Type B pancreatic cell (in vitro differentiated cells): ENCODE results near the gene COL4A3. TPM values are rescaled to one million over a fixed set of nuclear protein-coding genes. Genes with fewer than 3 reads are reported as not detected.

Source experiments
- DNase-seq: peaks from one replicate; pipeline ENCODE4 v3.0.0; 2021; ENCODE audit warnings: mixed read lengths; ENCODE audit not compliant: unreplicated experiment; ENCODE audit errors: extremely low spot score
- H3K27ac Mint-ChIP-seq: 2 replicates; pipeline ENCODE4 v1.8.0; 2021; ENCODE audit warnings: mild to moderate bottlenecking, mixed read lengths
- H3K27me3 Mint-ChIP-seq: 2 replicates; pipeline ENCODE4 v1.8.0; 2021; ENCODE audit warnings: mixed read lengths
- H3K36me3 Mint-ChIP-seq: 2 replicates; pipeline ENCODE4 v1.8.0; 2021; ENCODE audit warnings: mixed read lengths
- H3K4me1 Mint-ChIP-seq: one replicate; pipeline ENCODE4 v1.8.0; 2021; ENCODE audit warnings: mixed read lengths; ENCODE audit not compliant: unreplicated experiment
- H3K4me3 Mint-ChIP-seq: 2 replicates; pipeline ENCODE4 v1.8.0; 2021; ENCODE audit warnings: mild to moderate bottlenecking, mixed read lengths
- H3K9me3 Mint-ChIP-seq: 2 replicates; pipeline ENCODE4 v1.8.0; 2021; ENCODE audit warnings: mixed read lengths
- CTCF ChIP-seq: fragments of 200-600 bp; sonication (generic); conservative IDR thresholded peaks from 2 replicates; pipeline ENCODE4 v1.5.0; 2021; ENCODE audit warnings: antibody characterized with exemption, mild to moderate bottlenecking
- total RNA-seq: library from RNA; stranded (reverse); gene quantifications from 2 replicates; pipeline ENCODE4 v1.2.1, GENCODE V29; 2021; ENCODE audit warnings: low replicate concordance

The COL4A3 gene
- total RNA-seq, 1 donor from 2014 or later, result 0.19 TPM

- no peak for DNase-seq
- no peaks in the 10 kb centered on the region for H3K4me1 Mint-ChIP-seq
Measured at GRCh38 chr2:227134591-227134990, 29.8 kb upstream of the COL4A3 start.

GRCh38 chr2:227141301-227141700, 23.1 kb upstream of the COL4A3 start:
- H3K27ac Mint-ChIP-seq, result no peak overlapping the region
- no peaks in the 10 kb centered on the region for H3K36me3 Mint-ChIP-seq
- no peak for TF ChIP-seq CTCF
- H3K27me3 Mint-ChIP-seq, result peaks cover 8% of the 10 kb centered on the region
- H3K9me3 Mint-ChIP-seq, result no peaks in the 10 kb centered on the region
- no peak for DNase-seq
- no peaks in the 10 kb centered on the region for H3K4me1 Mint-ChIP-seq
- no peak overlapping the region for H3K4me3 Mint-ChIP-seq

More at GRCh38 chr2:227134591-227134990, 29.8 kb upstream of the COL4A3 start:
- Mint-ChIP-seq H3K4me3 (no peak overlapping the region), H3K9me3 (no peaks in the 10 kb centered on the region), H3K27ac (no peak overlapping the region), H3K27me3 (peaks cover 17% of the 10 kb centered on the region), H3K36me3 (no peaks in the 10 kb centered on the region)
- TF ChIP-seq CTCF, result no peak

GRCh38 chr2:227143895-227144294, 20.5 kb upstream of the COL4A3 start:
- no peak for DNase-seq
- Mint-ChIP-seq H3K4me3 (no peak overlapping the region), H3K4me1 (no peaks in the 10 kb centered on the region), H3K9me3 (no peaks in the 10 kb centered on the region), H3K27me3 (peaks cover 3% of the 10 kb centered on the region), H3K27ac (no peak overlapping the region), H3K36me3 (no peaks in the 10 kb centered on the region)
- no peak for TF ChIP-seq CTCF

GRCh38 chr2:227146456-227146855, 18.0 kb upstream of the COL4A3 start:
- Mint-ChIP-seq H3K9me3 (no peaks in the 10 kb centered on the region), H3K4me3 (no peak overlapping the region), H3K4me1 (no peaks in the 10 kb centered on the region), H3K27ac (no peak overlapping the region), H3K36me3 (no peaks in the 10 kb centered on the region), H3K27me3 (peaks cover 3% of the 10 kb centered on the region)
- TF ChIP-seq CTCF, result no peak
- DNase-seq, result no peak

- H3K4me1 Mint-ChIP-seq, result no peaks in the 10 kb centered on the region
- no peak overlapping the region for H3K4me3 Mint-ChIP-seq
- H3K27ac Mint-ChIP-seq, result no peak overlapping the region
- no peak for DNase-seq
- no peaks in the 10 kb centered on the region for H3K36me3 Mint-ChIP-seq
- no peaks in the 10 kb centered on the region for H3K9me3 Mint-ChIP-seq
- no peak for TF ChIP-seq CTCF
- H3K27me3 Mint-ChIP-seq, result peaks cover 3% of the 10 kb centered on the region
Measured at GRCh38 chr2:227147023-227147422, 17.4 kb upstream of the COL4A3 start.

- Mint-ChIP-seq H3K9me3 (no peaks in the 10 kb centered on the region), H3K27ac (no peak overlapping the region), H3K36me3 (no peaks in the 10 kb centered on the region), H3K27me3 (peaks cover 3% of the 10 kb centered on the region), H3K4me1 (no peaks in the 10 kb centered on the region), H3K4me3 (no peak overlapping the region)
- no peak for TF ChIP-seq CTCF
- DNase-seq, result no peak
Measured at GRCh38 chr2:227148106-227148505, 16.3 kb upstream of the COL4A3 start.
